SU-DHL-6 (cell line): ENCODE results near the gene TMEM167A.

Experiments
- EZH2phosphoT487 ChIP-seq: fragments of 200-600 bp; sonication (generic), shearing (Covaris generic); conservative IDR thresholded peaks from 2 replicates; pipeline ENCODE4 v1.6.1; 2018; ENCODE audit warnings: mild to moderate bottlenecking, antibody characterized with exemption, low read length, moderate library complexity, mixed read lengths
- TF ChIP-seq, protein P1 (sequence below): fragments of 200-600 bp; sonication (generic); IDR thresholded peaks from one replicate; pipeline ENCODE4 v1.5.1; 2017; ENCODE audit warnings: antibody characterized with exemption, mild to moderate bottlenecking, low read length, moderate library complexity; ENCODE audit not compliant: insufficient read depth, poor library complexity, severe bottlenecking

DNA sequence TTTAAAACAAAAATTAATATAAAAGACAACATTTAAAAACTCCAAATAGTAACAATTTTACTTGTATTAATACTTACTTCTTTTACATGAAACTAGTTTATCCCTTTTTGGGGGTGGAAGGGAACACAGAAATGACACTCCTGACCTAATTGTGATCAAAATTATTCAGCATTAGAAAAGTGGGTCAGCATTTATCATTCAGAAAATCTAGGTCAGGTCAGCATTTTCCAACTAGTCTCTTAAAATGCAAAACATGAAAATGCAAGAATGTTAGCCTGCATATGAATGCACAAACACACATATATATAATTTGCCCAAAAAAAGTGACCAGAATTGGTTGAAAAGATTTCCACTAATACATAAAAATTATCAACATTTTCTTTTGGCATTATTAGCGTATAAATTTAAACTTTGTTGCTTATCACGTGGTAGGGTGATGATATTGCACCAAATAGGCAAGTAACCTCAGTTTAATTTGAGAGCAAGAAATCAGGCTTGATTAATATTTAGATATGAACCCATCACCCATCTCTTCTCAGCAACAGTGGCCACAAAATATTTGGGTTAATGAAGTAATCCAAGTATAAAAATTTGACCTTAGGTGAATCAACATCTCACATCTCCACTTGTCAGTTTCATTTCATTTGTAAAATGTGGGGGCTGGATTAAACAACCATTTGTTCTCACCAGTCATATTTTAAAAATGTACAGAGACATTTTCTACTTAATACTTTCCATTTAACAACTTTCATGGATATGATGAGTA is 5.7 kb downstream of the TMEM167A start:
- TF ChIP-seq, protein P1, sequence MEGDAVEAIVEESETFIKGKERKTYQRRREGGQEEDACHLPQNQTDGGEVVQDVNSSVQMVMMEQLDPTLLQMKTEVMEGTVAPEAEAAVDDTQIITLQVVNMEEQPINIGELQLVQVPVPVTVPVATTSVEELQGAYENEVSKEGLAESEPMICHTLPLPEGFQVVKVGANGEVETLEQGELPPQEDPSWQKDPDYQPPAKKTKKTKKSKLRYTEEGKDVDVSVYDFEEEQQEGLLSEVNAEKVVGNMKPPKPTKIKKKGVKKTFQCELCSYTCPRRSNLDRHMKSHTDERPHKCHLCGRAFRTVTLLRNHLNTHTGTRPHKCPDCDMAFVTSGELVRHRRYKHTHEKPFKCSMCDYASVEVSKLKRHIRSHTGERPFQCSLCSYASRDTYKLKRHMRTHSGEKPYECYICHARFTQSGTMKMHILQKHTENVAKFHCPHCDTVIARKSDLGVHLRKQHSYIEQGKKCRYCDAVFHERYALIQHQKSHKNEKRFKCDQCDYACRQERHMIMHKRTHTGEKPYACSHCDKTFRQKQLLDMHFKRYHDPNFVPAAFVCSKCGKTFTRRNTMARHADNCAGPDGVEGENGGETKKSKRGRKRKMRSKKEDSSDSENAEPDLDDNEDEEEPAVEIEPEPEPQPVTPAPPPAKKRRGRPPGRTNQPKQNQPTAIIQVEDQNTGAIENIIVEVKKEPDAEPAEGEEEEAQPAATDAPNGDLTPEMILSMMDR = no peak
- TF ChIP-seq EZH2phosphoT487 = no peak
